ENCODE results near the gene FOXP4.

The FOXP4 gene

DNA sequence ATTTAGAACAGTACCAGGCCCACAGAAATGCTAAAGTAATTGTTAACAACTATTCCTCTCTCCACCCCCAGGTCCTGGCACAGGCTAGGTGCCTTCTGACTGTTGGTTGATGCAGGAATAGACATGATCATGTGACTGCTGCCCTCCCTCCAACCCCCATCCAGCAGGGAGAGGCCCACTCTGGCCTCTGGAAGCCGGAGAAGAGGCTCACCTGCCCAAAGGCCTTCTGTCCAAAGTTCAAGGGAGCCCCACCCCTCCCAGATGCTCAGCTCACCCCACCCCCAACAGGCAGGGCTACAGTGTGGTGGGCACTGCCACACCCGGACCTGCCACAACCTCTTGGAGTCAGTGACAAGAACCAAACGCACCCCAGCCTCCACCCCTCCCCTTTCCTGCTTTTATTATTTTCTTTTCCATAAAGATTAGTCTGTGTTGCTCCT is 26.9 kb upstream of the FOXP4 start:
- POLR2A ChIA-PET = no interaction called here
- TF ChIP-seq CTCF (IDR thresholded peaks at IDR 0.05; ENCODE audit: insufficient read depth, low read length, missing control alignments) = no peak
- DNase-seq (ENCODE audit: low read depth, low spot score) = no peak

DNA sequence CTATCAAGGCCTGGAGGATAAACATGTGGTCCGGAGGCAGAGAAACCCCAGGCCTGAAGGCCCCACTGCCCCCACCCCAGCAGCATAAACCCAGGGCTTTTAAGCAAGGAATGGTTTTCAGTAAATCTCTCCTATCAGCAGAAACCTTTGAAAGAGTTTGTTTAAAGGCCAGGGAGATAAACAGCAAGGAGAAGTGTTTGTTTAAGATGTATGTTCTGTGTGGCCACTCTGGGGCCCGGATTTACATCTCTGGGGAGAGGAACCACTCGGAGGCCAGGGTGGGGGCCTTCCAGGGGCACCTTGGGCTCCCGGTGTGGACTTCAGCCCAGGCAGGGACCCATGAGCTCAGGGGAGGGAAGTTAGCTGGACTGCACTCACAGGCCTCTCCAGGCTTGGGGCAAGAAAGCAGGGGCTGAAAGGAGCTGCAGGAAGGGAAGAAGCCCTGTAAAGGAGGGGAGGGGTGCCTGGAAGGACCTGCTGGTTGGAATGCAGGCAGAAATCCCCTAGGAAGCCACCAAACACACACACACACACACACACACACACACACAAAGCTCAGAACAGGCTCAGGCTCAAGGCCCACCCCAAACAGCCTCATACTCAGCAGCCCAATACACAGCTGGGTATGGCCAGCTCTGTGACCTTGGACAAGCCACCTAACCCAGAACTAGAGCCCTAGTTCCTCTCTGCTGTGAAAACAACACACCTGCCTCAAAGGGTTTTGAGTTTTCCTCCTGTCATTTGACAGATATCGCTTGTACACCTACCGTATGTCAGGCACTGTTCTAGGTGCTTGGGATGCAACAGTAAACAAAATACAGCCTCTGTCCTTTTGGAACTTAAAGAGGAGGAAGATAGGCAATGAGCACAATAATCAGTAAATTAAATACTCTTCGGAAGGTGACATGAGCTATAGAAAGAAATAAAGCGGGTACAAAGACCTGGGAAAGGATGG is 26.2 kb upstream of the FOXP4 start:
- CTCF ChIA-PET = interaction anchor here (0.8 kb wide), 1 partner anchor 104 kb away, joined by 3 read pairs; no protein-coding TSS in a partner anchor
- DNase-seq (ENCODE audit: low read depth, low spot score) = no peak

More for the DNA sequence above, 26.9 kb upstream of the FOXP4 start:
- H3K4me3 ChIP-seq (ENCODE audit: low read depth, low read length) = no peak overlapping the region
- CTCF ChIA-PET = no interaction called here

DNA sequence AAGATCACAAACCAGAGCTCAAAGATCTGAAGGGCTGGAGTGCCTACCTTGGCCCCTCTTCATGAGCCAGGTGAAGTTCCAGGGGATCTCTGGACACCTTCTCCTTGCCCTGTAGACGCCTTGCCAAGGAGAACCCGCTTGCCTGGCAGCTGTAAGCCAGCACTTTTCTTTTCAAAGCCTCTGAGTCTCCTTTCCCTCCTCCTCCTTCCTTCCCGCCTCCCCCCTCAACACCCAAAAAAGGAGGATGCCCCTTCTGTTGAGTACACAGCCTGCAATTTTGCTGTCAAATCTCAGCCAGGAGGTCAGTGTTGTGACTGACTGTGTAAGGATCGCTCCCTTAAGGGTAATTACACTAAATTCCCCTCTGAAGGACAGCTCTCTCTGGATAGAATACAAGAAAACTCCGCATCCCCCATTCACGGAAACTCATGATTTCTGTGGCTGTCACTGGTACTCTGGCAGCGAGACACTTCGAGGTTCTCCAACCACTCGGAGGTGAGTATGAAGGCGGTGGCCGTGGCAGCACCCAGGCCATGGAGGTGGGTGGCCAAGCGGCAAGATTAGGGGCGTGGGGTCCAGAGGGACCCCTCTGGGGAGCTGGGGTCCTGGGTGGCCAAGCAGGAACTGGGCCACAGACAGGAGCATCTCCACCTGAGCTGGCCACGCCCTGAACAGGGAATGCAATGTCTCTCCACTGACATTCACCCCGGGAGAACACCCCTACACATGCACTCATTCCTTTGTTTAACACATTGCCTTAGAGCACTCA is 23.2 kb upstream of the FOXP4 start:
- no peak for DNase-seq (ENCODE audit: low read depth, low spot score)
- POLR2A ChIA-PET = no interaction called here
- no peak for TF ChIP-seq CTCF (IDR thresholded peaks at IDR 0.05; ENCODE audit: insufficient read depth, low read length, missing control alignments)
- CTCF ChIA-PET = no interaction called here
- H3K4me3 ChIP-seq (ENCODE audit: low read depth, low read length) = no peak overlapping the region

More for the DNA sequence above, 26.2 kb upstream of the FOXP4 start:
- POLR2A ChIA-PET = no interaction called here
- H3K4me3 ChIP-seq (ENCODE audit: low read depth, low read length) = no peak overlapping the region
- TF ChIP-seq CTCF (IDR thresholded peaks at IDR 0.05; ENCODE audit: insufficient read depth, low read length, missing control alignments) = no peak

GRCh38 chr6:41523915-41524633 is 22.1 kb upstream of the FOXP4 start:
- TF ChIP-seq CTCF (IDR thresholded peaks at IDR 0.05; ENCODE audit: insufficient read depth, low read length, missing control alignments) = no peak
- no peak overlapping the region for H3K4me3 ChIP-seq (ENCODE audit: low read depth, low read length)
- ChIA-PET POLR2A (no interaction called here), CTCF (no interaction called here)
- no peak for DNase-seq (ENCODE audit: low read depth, low spot score)

GRCh38 chr6:41524634-41525011 is 21.6 kb upstream of the FOXP4 start:
- ChIA-PET POLR2A (no interaction called here), CTCF (no interaction called here)

More at GRCh38 chr6:41524634-41525011, 21.6 kb upstream of the FOXP4 start:
- no peak overlapping the region for H3K4me3 ChIP-seq (ENCODE audit: low read depth, low read length)
- no peak for TF ChIP-seq CTCF (IDR thresholded peaks at IDR 0.05; ENCODE audit: insufficient read depth, low read length, missing control alignments)
- no peak for DNase-seq (ENCODE audit: low read depth, low spot score)

Measured in AG04449 (cell line).